Measurements from ENCODE around the gene CPTP.
A peak's percentile ranks its signal among the peaks of the same experiment; 100 is the strongest.

CPTP gene

GRCh38 chr1:1336931-1337792, 12.6 kb downstream of the CPTP start:
- DNase-seq = no peak

GRCh38 chr1:1337793-1338147, 13.2 kb downstream of the CPTP start:
- no peak for DNase-seq

- no peak for DNase-seq
Observed at GRCh38 chr1:1338278-1338677, 13.7 kb downstream of the CPTP start.

- DNase-seq = no peak
Observed at GRCh38 chr1:1340185-1340584, 15.6 kb downstream of the CPTP start.

GRCh38 chr1:1340791-1341548, 16.4 kb downstream of the CPTP start:
- DNase-seq = no peak

GRCh38 chr1:1341549-1342021, 17.0 kb downstream of the CPTP start:
- no peak for DNase-seq

GRCh38 chr1:1342061-1342562, 17.5 kb downstream of the CPTP start:
- no peak for DNase-seq

GRCh38 chr1:1342584-1343115, 18.0 kb downstream of the CPTP start:
- DNase-seq = no peak

GRCh38 chr1:1343811-1344421, 19.3 kb downstream of the CPTP start:
- DNase-seq = no peak

GRCh38 chr1:1344655-1345361, 20.2 kb downstream of the CPTP start:
- DNase-seq = no peak

GRCh38 chr1:1345384-1345783, 20.8 kb downstream of the CPTP start:
- DNase-seq = no peak

GRCh38 chr1:1345860-1346500, 21.4 kb downstream of the CPTP start:
- DNase-seq = no peak

- no peak for DNase-seq
Observed at GRCh38 chr1:1346501-1346890, 21.9 kb downstream of the CPTP start.

- DNase-seq = no peak
Observed at GRCh38 chr1:1347026-1347595, 22.5 kb downstream of the CPTP start.

- no peak for DNase-seq
Observed at GRCh38 chr1:1347663-1348419, 23.2 kb downstream of the CPTP start.

GRCh38 chr1:1348420-1349255, 24.0 kb downstream of the CPTP start:
- no peak for DNase-seq

GRCh38 chr1:1349256-1350012, 24.8 kb downstream of the CPTP start, which contains the start of gene DVL1:
Gene DVL1 (minus strand): TSS chr1:1349418. CDS start chr1:1349065, 353 bp downstream.
- DNase-seq = peak; percentile 13

GRCh38 chr1:1351511-1352427, 27.2 kb downstream of the CPTP start:
- no peak for DNase-seq

All from NCI-H2029 (cell line).